Breast epithelium (tissue), 3 donors: ENCODE results near the gene SHANK3.

Source experiments
- POLR2A ChIP-seq: fragments of 450-650 bp; IDR thresholded peaks from one replicate; pipeline ENCODE4 v1.6.1; 2016; ENCODE audit warnings: antibody characterized with exemption, mild to moderate bottlenecking, moderate library complexity
- POLR2AphosphoS5 ChIP-seq, 3 donors: sonication (generic); formaldehyde crosslinking; IDR thresholded peaks; one replicate each; pipeline ENCODE4 v1.6.1; 2017; ENCODE audit warnings: antibody characterized with exemption in 3 of 3
- TF ChIP-seq, protein P1 (sequence below), 3 donors: fragments of 450-650 bp; IDR thresholded peaks; one replicate each; pipeline ENCODE4 v1.5.1; 2016 to 2017; ENCODE audit warnings: antibody characterized with exemption in 3 of 3, mild to moderate bottlenecking in 3 of 3, moderate library complexity in 3 of 3

DNA sequence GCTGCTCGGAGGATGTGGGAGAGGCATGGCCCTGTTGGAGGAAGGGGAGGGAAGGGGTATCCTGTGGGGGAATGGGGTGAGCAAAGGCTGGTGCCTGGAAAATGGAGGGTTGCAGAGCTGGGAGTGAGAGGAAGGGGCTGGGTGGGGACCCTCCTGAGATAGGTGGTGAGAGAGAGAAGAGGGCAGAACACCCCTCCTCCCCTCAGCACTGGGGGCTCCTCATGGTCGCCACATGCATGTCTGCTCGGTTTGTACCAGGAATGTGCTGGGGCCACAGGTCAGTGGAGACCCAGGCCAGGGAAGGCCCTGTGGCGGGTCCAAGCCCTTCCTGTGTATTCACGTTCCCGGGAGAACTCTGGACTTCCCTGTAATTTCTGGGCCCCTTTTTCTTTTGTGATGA is 37.6 kb downstream of the SHANK3 start:
- TF ChIP-seq, protein P1, sequence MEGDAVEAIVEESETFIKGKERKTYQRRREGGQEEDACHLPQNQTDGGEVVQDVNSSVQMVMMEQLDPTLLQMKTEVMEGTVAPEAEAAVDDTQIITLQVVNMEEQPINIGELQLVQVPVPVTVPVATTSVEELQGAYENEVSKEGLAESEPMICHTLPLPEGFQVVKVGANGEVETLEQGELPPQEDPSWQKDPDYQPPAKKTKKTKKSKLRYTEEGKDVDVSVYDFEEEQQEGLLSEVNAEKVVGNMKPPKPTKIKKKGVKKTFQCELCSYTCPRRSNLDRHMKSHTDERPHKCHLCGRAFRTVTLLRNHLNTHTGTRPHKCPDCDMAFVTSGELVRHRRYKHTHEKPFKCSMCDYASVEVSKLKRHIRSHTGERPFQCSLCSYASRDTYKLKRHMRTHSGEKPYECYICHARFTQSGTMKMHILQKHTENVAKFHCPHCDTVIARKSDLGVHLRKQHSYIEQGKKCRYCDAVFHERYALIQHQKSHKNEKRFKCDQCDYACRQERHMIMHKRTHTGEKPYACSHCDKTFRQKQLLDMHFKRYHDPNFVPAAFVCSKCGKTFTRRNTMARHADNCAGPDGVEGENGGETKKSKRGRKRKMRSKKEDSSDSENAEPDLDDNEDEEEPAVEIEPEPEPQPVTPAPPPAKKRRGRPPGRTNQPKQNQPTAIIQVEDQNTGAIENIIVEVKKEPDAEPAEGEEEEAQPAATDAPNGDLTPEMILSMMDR (IDR thresholded peaks at IDR 0.05), result no peak
- TF ChIP-seq POLR2AphosphoS5 (IDR thresholded peaks at IDR 0.05) (no peak), POLR2A (no peak)
